Measurements from ENCODE around the gene PSMC4. TPM values are rescaled to one million over a fixed set of nuclear protein-coding genes. Genes with fewer than 3 reads are reported as not detected.

Gene PSMC4
- total RNA-seq, 1 experiment from 2014 or later = 120 TPM

- TF ChIP-seq REST (IDR thresholded peaks at IDR 0.05; ENCODE audit: low read depth) = no peak
- no peak for TF ChIP-seq SIN3A (IDR thresholded peaks at IDR 0.05; ENCODE audit: low read depth)
- TF ChIP-seq MAX (IDR thresholded peaks at IDR 0.05) = no peak
- no peak for TF ChIP-seq ELF1 (IDR thresholded peaks at IDR 0.05; ENCODE audit: borderline replicate concordance, low read depth)
- TF ChIP-seq RAD21 (IDR thresholded peaks at IDR 0.05; ENCODE audit: low read depth) = no peak
- TF ChIP-seq EZH2phosphoT487 (IDR thresholded peaks at IDR 0.05; ENCODE audit: borderline replicate concordance) = no peak
- TF ChIP-seq ZNF274 (IDR thresholded peaks at IDR 0.05; ENCODE audit: low read depth, low read length) = no peak
- TF ChIP-seq POLR2A (IDR thresholded peaks at IDR 0.05; ENCODE audit: borderline replicate concordance, extremely low read depth, insufficient read depth, insufficient read length) = no peak
- no peak for TF ChIP-seq TCF7L2 (IDR thresholded peaks at IDR 0.05; ENCODE audit: borderline replicate concordance, extremely low read depth, insufficient read depth, insufficient read length)
Observed at GRCh38 chr19:39969681-39970424, 1.1 kb upstream of the PSMC4 start (continued).

- ChIA-PET RAD21 (ENCODE audit: low non-redundant PET in 1 of 2, low total read pairs in 2 of 2, uncharacterized antibody in 2 of 2, unreplicated experiment in 2 of 2) (no interaction called here), POLR2A (interaction anchor here (0.6 to 1.5 kb wide), 8 partner anchors 9 to 535 kb away, joined by 3 to 7 read pairs (median 4); partner anchors contain the start of genes RPS16, ZNF546 and ZNF780A), CTCF (interaction anchor here (1.2 to 1.7 kb wide), 8 partner anchors 9 to 247 kb away, joined by 3 to 10 read pairs (median 4); partner anchors contain the start of genes FBL and TTC9B)
- Histone ChIP-seq H2AFZ (ENCODE audit: low read depth, low read length, poor library complexity, severe bottlenecking) (no peak overlapping the region), H3K9me2 (ENCODE audit: insufficient read depth) (no peaks in the 10 kb centered on the region), H3K79me2 (ENCODE audit: insufficient read depth, low read length) (peaks cover 58% of the 10 kb centered on the region), H4K20me1 (ENCODE audit: insufficient read depth) (no peaks in the 10 kb centered on the region), H3K9me3 (ENCODE audit: control insufficient read depth in 1 of 2, insufficient read depth in 1 of 2, low read depth in 1 of 2, low read length in 2 of 2) (no peaks in the 10 kb centered on the region), H3K4me1 (ENCODE audit: control insufficient read depth in 1 of 2, insufficient read depth in 2 of 2, low read length in 2 of 2) (peaks cover 6 to 18% of the 10 kb centered on the region in 2 experiments), H3K4me2 (ENCODE audit: low read length) (peak overlapping the region; percentile 99), H3K27ac (ENCODE audit: low read depth, low read length) (peak overlapping the region; percentile 82), H3K36me3 (ENCODE audit: control insufficient read depth in 1 of 2, insufficient read depth in 2 of 2, low read length in 2 of 2) (peaks cover 27 to 28% of the 10 kb centered on the region in 2 experiments), H3K4me3 (replicated peaks in 1 of 2; ENCODE audit: low read depth in 1 of 2, low read length in 2 of 2) (peak overlapping the region; percentile 62 to 100), H3K9ac (ENCODE audit: low read length) (peak overlapping the region; percentile 99), H3K27me3 (ENCODE audit: insufficient read depth, low read length) (no peaks in the 10 kb centered on the region)
- ATAC-seq = no peak
- intact Hi-C loops (cut with micrococcal nuclease) = loop anchor here (2.0 kb wide), 1 partner anchor 178 kb away; no protein-coding TSS in a partner anchor
- TF ChIP-seq SP1 (IDR thresholded peaks at IDR 0.05; ENCODE audit: low read depth) (no peak), EGR1 (IDR thresholded peaks at IDR 0.05; ENCODE audit: low read depth) (no peak), EZH2phosphoT487 (IDR thresholded peaks at IDR 0.05; ENCODE audit: borderline replicate concordance) (no peak), YY1 (IDR thresholded peaks at IDR 0.05; ENCODE audit: extremely low read depth, insufficient replicate concordance, low read depth, low read length) (no peak), RAD21 (IDR thresholded peaks at IDR 0.05; ENCODE audit: low read depth) (no peak), ZFX (IDR thresholded peaks at IDR 0.05) (no peak), FOSL1 (IDR thresholded peaks at IDR 0.05; ENCODE audit: low read depth) (no peak), TCF7L2 (IDR thresholded peaks at IDR 0.05; ENCODE audit: borderline replicate concordance, extremely low read depth, insufficient read depth, insufficient read length) (no peak), ZNF274 (IDR thresholded peaks at IDR 0.05; ENCODE audit: low read depth, low read length) (no peak), REST (IDR thresholded peaks at IDR 0.05; ENCODE audit: low read depth) (no peak), SIN3A (IDR thresholded peaks at IDR 0.05; ENCODE audit: low read depth) (no peak), CEBPB (IDR thresholded peaks at IDR 0.05; ENCODE audit: low read depth) (no peak), JUND (IDR thresholded peaks at IDR 0.05) (no peak), MAX (IDR thresholded peaks at IDR 0.05) (no peak)
- DNase-seq (ENCODE audit: low read depth, low spot score) = no peak
- BruUV-seq (replicated peaks) = TSS peak; percentile 79
Observed at GRCh38 chr19:39970425-39970674, 615 bp upstream of the PSMC4 start.

Data from HCT116 (cell line).